Transverse colon (tissue), 4 donors: Measurements from ENCODE around the gene MED10. TPM values are rescaled to one million over a fixed set of nuclear protein-coding genes. Genes with fewer than 3 reads are reported as not detected.

ENCODE experiments used
- DNase-seq: peaks from one replicate; pipeline ENCODE4 v3.0.0-alpha.2; 2019
- H3K27ac ChIP-seq, 4 donors: fragments of 200-600 bp; sonication (generic); 2 replicates each; pipeline ENCODE4 v1.5.1; 2016 to 2018; ENCODE audit warnings: inconsistent platforms in 4 of 4
- H3K27me3 ChIP-seq: fragments of 200-600 bp; sonication (generic); 2 replicates; pipeline ENCODE4 v1.5.1; 2017; ENCODE audit warnings: inconsistent platforms
- H3K36me3 ChIP-seq, 4 donors: fragments of 200-600 bp; sonication (generic); 2 replicates each; pipeline ENCODE4 v1.5.1; 2017 to 2019; ENCODE audit warnings: inconsistent platforms in 4 of 4
- H3K4me1 ChIP-seq, 4 donors: fragments of 200-600 bp; sonication (generic); 2 replicates each; pipeline ENCODE4 v1.5.1; 2017 to 2020; ENCODE audit warnings: inconsistent platforms in 4 of 4
- H3K4me3 ChIP-seq, 4 donors: fragments of 200-600 bp; sonication (generic); 1 replicate in 1 of 4; 2 replicates in 3 of 4; pipeline versions ENCODE4 v1.5.1 to v1.6.1; 2017 to 2019; ENCODE audit warnings: inconsistent platforms in 4 of 4
- H3K9me3 ChIP-seq, 2 donors: fragments of 200-600 bp; sonication (generic); 2 replicates each; pipeline ENCODE4 v1.5.1; 2017 to 2019; ENCODE audit warnings: inconsistent platforms in 2 of 2
- CTCF ChIP-seq, 5 experiments: fragments of 200-600 bp in 3 of 5; fragments of 450-650 bp in 2 of 5; sonication (generic) in 3 of 5; IDR thresholded peaks; 1 replicate in 2 of 5; 2 replicates in 3 of 5; pipeline ENCODE4 v1.5.1; 2016 to 2017; ENCODE audit warnings: antibody characterized with exemption in 5 of 5, inconsistent platforms in 3 of 5, mild to moderate bottlenecking in 2 of 5, moderate library complexity in 1 of 5
- EP300 ChIP-seq: sonication (generic); formaldehyde crosslinking; IDR thresholded peaks from one replicate; pipeline ENCODE4 v1.6.1; 2017; ENCODE audit warnings: antibody characterized with exemption, low read depth
- POLR2A ChIP-seq: fragments of 450-650 bp; IDR thresholded peaks from one replicate; pipeline ENCODE4 v1.6.1; 2016; ENCODE audit warnings: antibody characterized with exemption, mild to moderate bottlenecking, moderate library complexity
- POLR2AphosphoS5 ChIP-seq, 3 donors: sonication (generic); formaldehyde crosslinking; IDR thresholded peaks; one replicate each; pipeline ENCODE4 v1.6.1; 2016; ENCODE audit warnings: antibody characterized with exemption in 3 of 3
- WGBS, 2 donors: methylation state at CpG; one replicate each; pipeline ENCODE4 v1.1.5; 2018; ENCODE audit warnings: low coverage in 1 of 2; 5-methylcytosine and 5-hydroxymethylcytosine counted together
- in situ Hi-C, 4 donors: fragments of 200-750 bp; cut with MboI; loops; one replicate each; pipeline versions ENCODE4 v1.15.0 to v1.15.1; 2017; ENCODE audit warnings: low sequenced_read_pairs in 3 of 4, low pct_ligation_motif_present in 1 of 4, low pct_unique_long_range_greater_than_20kb in 1 of 4
- intact Hi-C: fragments of 100-400 bp; cut with DNase I; formaldehyde crosslinking; loops from one replicate; pipeline ENCODE4 v1.15.1; 2023; ENCODE audit warnings: low total_unique reads
- total RNA-seq, 4 donors: library from RNA; depleted of rRNA; stranded (reverse); fragments of >200 nt; gene quantifications; one replicate each; pipeline ENCODE4 v1.1.0, GENCODE V29; 2016

The MED10 gene
- total RNA-seq, 4 donors from 2014 or later, result 9.4 to 25.1 (median 19.6) TPM

GRCh38 chr5:6402939-6403338 lies 24.6 kb upstream of the MED10 start:
- in situ Hi-C loops, result no loop called here
- Histone ChIP-seq H3K4me3 (no peak overlapping the region), H3K36me3 (no peaks in the 10 kb centered on the region), H3K4me1 (no peaks in the 10 kb centered on the region), H3K27me3 (no peaks in the 10 kb centered on the region), H3K27ac (no peak overlapping the region), H3K9me3 (no peaks in the 10 kb centered on the region)
- TF ChIP-seq POLR2A, result no peak
- TF ChIP-seq POLR2AphosphoS5 (IDR thresholded peaks at IDR 0.05), result no peak
- no peak for TF ChIP-seq CTCF (IDR thresholded peaks at IDR 0.05)
- TF ChIP-seq EP300, result no peak
- intact Hi-C loops, result no loop called here
- DNase-seq, result no peak
- WGBS, 2 donors, result 58 to 64% methylated on average over 6 of the region's 6 CpGs

GRCh38 chr5:6401410-6401809 lies 23.1 kb upstream of the MED10 start:
- no peaks in the 10 kb centered on the region for H3K36me3 ChIP-seq
- TF ChIP-seq CTCF (IDR thresholded peaks at IDR 0.05) (no peak), POLR2A (no peak), POLR2AphosphoS5 (IDR thresholded peaks at IDR 0.05) (no peak), EP300 (no peak)
- no peak overlapping the region for H3K4me3 ChIP-seq
- no peaks in the 10 kb centered on the region for H3K27me3 ChIP-seq
- in situ Hi-C loops (no loop called here), intact Hi-C loops (no loop called here)
- no peak for DNase-seq
- H3K4me1 ChIP-seq, result no peaks in the 10 kb centered on the region
- H3K27ac ChIP-seq, result no peak overlapping the region
- H3K9me3 ChIP-seq, result no peaks in the 10 kb centered on the region
- 59 to 69% methylated on average over 2 of the region's 2 CpGs for WGBS, 2 donors

- Histone ChIP-seq H3K27me3 (no peaks in the 10 kb centered on the region), H3K4me1 (no peaks in the 10 kb centered on the region), H3K36me3 (no peaks in the 10 kb centered on the region), H3K27ac (no peak overlapping the region), H3K4me3 (no peak overlapping the region), H3K9me3 (no peaks in the 10 kb centered on the region)
- 69 to 77% methylated on average over 4 to 13 of the region's 13 CpGs for WGBS, 2 donors
- in situ Hi-C loops, result no loop called here
- no peak for DNase-seq
- intact Hi-C loops, result no loop called here
- TF ChIP-seq POLR2A, result no peak
- no peak for TF ChIP-seq EP300
- no peak for TF ChIP-seq CTCF (IDR thresholded peaks at IDR 0.05)
- no peak for TF ChIP-seq POLR2AphosphoS5 (IDR thresholded peaks at IDR 0.05)
Observed at GRCh38 chr5:6399980-6400910, 21.9 kb upstream of the MED10 start.

- no peak for TF ChIP-seq POLR2A
- TF ChIP-seq EP300, result no peak
- no peak for TF ChIP-seq POLR2AphosphoS5 (IDR thresholded peaks at IDR 0.05)
- no peak for TF ChIP-seq CTCF (IDR thresholded peaks at IDR 0.05)
- Histone ChIP-seq H3K27me3 (no peaks in the 10 kb centered on the region), H3K36me3 (no peaks in the 10 kb centered on the region), H3K27ac (no peak overlapping the region), H3K4me3 (no peak overlapping the region), H3K4me1 (no peaks in the 10 kb centered on the region), H3K9me3 (no peaks in the 10 kb centered on the region)
- DNase-seq, result no peak
- 86 to 93% methylated on average over 8 to 14 of the region's 14 CpGs for WGBS, 2 donors
- intact Hi-C loops, result no loop called here
- in situ Hi-C loops, result no loop called here
Observed at GRCh38 chr5:6398570-6399230, 20.4 kb upstream of the MED10 start.
